ENCODE data around the gene C19orf25.

DNA sequence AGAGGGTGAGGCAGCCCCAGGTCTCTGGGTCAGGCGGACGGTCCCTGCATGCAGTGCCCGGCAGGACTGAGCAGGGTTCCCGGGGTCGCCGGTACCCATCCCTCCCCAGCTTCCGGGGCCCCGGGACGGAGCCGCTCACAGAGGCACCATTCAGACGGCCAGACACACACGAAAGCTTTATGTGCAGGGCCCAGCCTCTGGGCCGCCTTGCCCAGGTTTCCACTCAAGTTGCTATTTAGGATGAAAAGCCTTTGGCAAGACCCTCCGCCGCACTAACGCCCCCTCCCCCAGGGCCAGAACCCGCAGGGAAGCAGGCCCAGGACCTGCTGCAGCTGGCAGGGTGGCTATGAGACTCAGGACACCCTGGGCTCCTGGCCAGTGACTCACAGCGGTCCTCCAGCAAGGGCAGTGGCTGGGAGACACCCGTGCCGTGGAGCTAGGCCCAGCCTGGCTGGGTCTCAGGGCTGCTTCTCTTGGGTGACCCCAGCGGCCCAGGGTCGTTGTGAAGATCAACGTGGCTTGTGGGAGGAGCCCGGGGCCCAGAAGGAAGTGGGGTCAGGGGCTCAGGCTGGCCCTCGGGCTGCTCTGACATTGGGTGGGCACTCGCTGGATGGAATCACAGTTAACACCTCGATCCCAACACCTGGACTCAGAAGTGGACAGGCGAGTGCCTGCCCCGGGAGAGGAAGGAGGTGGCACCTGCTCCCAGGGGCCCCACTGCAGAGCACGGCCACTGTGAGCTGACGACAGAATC is 4.8 kb downstream of the C19orf25 start:
- TF ChIP-seq, protein P1, sequence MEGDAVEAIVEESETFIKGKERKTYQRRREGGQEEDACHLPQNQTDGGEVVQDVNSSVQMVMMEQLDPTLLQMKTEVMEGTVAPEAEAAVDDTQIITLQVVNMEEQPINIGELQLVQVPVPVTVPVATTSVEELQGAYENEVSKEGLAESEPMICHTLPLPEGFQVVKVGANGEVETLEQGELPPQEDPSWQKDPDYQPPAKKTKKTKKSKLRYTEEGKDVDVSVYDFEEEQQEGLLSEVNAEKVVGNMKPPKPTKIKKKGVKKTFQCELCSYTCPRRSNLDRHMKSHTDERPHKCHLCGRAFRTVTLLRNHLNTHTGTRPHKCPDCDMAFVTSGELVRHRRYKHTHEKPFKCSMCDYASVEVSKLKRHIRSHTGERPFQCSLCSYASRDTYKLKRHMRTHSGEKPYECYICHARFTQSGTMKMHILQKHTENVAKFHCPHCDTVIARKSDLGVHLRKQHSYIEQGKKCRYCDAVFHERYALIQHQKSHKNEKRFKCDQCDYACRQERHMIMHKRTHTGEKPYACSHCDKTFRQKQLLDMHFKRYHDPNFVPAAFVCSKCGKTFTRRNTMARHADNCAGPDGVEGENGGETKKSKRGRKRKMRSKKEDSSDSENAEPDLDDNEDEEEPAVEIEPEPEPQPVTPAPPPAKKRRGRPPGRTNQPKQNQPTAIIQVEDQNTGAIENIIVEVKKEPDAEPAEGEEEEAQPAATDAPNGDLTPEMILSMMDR (conservative IDR thresholded peaks at IDR 0.05), result no peak
- TF ChIP-seq ZFX (IDR thresholded peaks at IDR 0.05), result no peak
